SHP77 treated with DMSO at 0.1 percent for 48 hours (cell line): ENCODE results near the gene MYRFL.
"Not testable (repeated sequence)": the region's sequence is repeated elsewhere in the genome, so short reads cannot be mapped to it uniquely, and the experiment has no call there.

ENCODE experiments used
- DNase-seq: peaks from one replicate; lab custom pipeline; 2025; lab: John Stamatoyannopoulos, UW

The MYRFL gene

DNA sequence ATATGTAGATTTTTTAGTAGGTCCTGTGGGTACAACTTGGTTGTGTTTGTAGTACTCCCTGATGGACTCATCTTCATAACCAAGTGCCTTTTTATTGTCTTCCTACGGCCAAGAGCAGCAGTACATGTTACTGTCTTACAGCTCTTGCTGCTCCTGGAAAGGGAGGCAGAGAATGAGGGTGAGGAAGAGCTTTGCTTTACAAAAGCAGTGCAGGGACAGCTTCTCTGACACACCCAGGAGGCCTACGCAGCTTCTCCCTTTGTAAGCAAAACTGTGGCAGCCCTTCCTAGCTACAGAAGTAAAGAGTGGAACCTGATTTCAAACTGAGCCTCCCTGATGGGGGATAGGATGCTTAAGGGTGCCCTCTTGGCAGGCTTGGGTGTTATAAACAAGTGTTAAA lies 18.6 kb downstream of the MYRFL start:
- no peak for DNase-seq

DNA sequence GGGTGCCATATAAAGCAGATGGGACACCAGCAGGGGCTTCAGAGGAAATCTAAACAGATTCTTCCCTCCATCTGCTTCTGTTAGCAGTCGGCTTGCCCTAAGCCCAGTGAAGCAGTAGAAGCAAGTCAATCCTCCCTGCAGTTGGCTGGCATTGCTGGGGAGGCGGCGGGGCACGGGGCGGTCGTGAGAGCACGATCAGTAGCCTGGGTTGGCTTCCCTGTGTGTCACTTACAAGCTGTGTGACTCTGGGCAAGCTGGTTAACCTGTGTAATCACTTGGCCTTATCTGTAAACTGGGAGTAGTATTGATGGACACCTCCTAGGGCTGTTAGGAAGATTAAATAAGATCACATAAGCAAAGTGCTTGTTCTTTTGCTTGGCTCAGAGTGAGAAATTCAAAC lies 19.4 kb downstream of the MYRFL start:
- no peak for DNase-seq

DNA sequence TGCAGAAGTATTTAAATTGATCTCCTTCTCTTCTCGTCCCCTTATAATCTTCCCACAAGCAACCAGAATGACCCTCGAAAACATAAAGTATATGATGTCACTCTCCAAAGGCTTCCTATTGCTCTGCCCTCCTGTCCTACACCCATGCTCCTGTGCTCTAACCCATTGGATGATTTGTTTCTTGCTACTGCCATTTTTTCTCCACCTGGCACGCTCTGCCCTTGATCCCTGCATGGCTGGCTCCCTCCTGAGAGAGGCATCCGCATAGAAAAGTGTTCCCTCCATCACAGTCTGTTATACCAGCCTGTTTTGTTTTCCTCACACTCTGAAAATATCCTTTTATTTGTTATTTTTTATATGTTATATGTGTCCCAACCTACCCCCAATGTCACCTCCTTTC lies 19.8 kb downstream of the MYRFL start:
- no peak for DNase-seq

DNA sequence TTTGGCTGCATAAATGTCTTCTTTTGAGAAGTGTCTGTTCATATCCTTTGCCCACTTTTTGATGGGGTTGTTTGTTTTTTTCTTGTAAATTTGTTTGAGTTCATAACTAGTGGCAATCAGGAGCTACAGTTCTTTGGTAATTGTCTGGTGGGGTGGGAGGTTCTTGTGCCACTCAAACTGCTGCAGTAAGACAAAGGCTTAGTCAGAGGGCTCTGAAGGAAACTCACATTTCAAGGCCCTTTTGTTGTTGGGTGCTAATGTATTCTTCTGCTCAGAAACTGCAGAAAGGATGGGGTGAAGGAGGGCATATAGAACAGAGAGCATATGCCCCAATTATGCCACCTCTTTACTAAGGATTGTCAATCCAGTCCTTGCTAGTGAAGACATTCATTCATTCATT lies 21.9 kb downstream of the MYRFL start:
- DNase-seq: no peak

DNA sequence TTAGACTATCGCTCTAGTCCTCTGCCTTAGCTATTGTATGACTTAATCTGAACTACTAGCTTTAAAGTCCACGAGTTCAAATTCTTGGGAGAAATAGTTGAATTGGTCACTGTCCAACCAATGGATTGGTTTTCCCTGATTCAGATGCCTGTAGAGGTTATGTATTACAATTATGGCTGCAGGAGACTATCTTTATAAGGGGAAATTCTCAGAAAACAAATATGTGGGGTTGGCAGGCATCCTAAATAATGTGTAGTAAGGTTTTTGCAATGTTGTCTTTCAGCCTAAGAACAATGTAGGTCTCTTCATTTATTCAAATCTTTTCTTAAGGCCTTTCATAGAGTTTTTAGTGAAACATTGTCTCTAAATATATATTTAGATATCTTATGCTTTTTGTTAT lies 26.9 kb downstream of the MYRFL start:
- DNase-seq: no peak

DNA sequence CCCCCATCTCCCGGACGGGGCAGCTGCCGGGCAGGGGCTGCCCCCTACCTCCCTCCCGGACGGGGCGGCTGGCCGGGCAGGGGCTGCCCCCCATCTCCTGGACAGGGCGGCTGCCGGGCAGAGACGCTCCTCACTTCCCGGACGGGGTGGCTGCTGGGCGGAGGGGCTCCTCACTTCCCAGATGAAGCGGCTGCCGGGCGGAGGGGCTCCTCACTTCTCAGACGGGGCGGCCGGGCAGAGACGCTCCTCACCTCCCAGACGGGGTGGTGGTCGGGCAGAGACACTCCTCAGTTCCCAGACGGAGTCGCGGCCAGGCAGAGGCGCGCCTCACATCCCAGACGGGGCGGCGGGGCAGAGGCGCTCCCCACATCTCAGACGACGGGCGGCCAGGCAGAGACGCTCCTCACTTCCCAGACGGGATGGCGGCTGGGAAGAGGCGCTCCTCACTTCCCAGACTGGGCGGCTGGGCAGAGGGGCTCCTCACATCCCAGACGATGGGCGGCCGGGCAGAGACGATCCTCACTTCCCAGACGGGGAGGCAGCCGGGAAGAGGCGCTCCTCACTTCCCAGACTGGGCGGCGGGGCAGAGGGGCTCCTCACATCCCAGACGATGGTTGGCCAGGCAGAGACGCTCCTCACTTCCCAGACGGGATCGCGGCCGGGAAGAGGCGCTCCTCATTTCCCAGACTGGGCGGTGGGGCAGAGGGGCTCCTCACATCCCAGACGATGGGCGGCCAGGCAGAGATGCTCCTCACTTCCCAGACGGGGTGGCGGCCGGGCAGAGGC lies 28.3 kb downstream of the MYRFL start:
- not testable (repeated sequence) for DNase-seq

DNA sequence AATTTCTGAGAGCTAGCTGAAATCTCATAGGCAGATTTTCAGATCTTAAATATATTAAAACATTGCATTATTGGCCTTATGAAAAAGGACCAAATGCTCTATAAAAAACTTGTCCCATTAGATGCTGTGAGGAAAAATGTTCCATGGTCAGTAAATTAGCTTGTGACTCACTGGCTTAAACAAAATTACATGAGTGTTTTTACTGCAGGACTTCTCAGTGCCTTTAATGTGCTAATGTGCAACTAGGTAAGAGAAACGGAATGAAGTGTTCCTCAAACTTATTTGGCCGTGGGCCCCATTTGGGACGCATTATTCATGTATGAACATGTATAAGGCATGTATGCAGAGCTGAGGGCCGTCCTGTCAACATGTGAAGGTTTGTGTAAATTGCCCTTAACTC lies 41.7 kb downstream of the MYRFL start:
- DNase-seq: no peak

DNA sequence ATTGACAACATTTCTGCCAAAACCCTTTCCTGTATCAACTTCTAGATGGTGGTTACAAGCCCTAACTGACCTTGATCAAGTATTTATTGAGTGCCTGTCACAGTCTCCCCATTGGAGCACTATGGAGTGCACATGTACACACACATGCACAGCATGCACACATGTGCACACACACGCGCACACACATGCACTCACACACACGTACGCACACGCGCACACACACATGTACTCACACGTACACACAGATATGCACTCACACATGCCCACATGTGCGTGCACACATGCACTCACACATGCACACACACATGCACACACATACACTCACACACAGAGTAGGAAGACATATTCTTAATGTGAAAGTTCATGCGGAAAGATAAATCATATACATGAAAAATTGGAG lies 43.7 kb downstream of the MYRFL start:
- no peak for DNase-seq

DNA sequence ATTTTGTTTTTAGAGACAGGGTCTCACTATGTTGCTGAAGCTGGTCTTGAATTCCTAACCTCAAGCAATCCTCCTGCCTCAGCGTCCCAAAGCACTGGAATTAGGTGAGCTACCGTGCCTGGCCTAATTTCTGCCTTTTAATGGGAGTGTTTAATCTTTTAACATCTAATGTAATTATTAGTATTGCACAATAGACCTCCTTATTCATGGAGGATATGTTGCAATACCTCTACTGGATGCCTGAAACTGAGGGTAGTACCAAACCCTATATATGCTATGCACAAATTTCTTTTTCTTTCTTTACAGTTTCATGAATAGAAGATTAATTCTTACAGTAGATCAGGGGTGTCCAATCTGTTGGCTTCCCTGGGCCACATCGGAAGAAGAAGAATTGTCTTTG lies 47.8 kb downstream of the MYRFL start:
- DNase-seq: no peak

DNA sequence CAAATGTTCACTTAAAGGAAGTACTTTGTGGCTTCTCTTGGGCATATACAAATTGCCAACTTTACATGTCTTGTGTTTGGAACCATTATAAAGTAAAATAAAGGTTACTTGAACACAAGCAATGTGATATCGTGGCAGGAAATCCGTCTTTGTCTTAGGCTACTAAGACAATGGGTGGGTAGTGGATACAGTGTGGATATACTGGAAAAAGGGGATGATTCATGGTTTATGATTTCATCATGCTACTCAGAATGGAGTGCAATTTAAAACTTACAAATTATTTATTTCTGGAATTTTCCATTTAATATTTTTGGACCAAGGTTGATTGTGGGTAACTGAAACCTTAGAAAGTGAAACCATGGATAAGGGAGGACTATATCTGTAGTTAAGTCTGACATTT lies 48.4 kb downstream of the MYRFL start:
- DNase-seq: no peak

DNA sequence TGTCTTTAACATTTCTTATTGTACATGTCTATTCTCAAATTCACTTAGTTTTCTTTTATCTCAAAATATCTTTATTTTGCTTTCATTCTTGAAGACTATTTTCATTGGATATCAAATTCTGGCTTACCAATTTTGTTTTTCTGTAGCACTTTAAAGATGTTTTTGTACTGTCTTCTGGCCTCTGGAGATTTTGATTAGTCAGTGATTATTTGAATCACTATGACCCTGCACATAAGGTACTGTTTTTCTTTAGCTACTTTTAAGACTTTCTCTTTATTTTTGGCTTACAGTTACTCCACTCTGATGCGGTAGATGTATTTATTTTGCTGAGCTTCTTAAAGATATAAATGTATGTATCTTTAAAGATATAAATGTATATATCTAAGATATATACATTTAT lies 49.6 kb downstream of the MYRFL start:
- no peak for DNase-seq

DNA sequence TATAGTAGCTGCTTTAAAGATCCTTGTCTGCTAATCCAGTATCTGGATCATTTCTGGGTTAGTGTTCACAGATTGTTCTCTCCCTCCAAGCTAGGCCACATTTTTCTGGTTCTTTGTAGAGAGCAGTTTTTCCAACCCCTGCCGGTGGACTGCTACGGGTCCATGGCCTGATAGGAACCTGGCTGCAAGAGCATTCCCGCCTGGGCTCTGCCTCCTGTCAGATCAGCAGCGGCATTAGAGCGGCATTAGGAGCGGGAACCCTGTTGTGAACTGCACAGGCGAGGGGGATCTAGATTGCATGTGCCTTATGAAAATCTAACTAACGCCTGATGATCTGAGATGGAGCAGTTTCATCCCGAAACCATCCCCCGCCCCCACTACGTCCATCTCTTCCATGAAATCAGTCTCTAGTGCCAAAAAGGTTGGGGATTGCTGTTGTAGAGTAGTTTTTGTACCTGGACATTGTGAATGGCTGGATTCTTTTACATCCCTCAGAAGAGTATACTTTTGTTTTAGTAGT lies 50.4 kb downstream of the MYRFL start:
- no peak for DNase-seq

DNA sequence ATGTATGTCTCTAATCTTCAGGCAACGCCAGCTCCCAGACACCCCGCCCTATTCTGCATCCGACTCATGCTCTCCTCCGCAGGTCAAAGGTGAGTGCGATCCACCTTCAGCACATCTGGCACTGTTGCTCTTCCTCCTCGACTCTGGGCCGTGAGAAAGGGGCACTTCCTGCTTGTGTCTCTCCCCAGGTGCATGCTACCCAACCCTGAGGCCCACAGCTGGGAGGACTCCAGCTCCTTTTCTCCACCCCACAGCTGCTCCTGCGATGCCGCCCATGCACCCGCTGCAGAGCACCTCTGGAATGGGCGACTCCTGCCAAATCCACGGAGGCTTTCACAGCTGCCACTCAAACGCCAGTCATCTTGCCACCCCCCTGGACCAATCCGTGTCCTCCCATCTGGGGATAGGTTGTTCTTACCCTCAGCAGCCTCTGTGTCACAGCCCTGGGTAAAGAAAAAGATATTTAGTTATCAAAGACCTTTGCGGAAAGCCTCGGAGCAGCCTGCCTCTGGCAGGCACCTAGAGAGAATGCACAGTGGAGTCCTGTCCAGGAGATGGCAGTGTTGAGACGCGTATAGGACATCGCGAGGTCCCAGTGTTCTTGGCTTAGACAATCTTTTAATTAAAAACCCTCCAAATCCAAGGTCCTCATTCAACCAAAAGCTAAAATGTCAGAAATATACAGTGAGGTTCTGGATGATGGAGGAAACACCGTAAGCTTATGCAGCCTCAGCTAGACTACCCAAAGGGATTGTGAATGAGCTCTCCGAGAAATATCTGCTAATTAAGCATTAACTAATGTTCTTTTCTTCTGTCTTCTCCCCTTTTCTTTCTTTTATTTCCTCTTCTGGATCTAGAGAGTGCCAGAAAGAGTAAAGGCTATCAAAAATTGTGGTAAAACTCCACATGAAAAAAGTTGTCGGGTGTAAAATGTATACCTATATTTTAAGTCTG lies 54.3 kb downstream of the MYRFL start:
- peak; percentile 23 for DNase-seq

DNA sequence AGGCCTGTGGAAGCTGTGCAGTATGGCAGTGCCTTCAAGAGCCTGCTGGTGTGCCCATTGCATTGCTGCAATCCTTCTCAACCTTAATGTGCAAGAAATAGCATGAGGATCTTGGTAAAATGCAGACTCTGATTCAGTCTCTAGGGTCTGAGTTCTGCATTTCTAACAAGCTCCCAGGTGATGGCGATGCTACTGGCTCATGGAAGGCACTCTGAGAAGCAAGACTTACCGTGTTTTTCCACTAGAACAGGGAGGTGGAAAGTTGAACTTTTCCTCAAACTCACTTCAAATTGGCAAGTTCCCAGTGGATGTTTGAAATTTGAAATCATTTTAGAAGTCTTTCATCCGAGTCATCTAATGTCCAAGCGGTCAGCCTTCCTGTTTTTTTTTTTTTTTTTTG lies 55.5 kb downstream of the MYRFL start:
- DNase-seq: no peak

DNA sequence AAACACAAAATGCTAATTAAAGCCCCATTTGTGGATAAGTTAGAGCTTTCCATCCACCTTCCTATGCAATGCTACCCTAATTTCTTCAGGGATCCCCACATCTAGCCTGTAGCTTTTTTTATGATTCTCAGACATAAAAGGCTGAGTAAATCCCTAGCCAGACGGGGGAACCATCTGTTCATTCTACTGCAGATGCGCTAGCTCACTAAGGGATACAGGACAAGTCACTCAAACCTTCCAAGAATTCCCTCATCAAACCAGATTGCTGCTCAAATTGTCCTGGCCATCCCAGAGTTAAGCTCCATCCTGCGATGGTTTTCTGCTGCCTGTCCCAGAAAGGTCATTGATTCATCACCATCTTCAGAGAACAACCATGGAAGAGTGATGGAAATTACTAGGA lies 56.7 kb downstream of the MYRFL start:
- no peak for DNase-seq

DNA sequence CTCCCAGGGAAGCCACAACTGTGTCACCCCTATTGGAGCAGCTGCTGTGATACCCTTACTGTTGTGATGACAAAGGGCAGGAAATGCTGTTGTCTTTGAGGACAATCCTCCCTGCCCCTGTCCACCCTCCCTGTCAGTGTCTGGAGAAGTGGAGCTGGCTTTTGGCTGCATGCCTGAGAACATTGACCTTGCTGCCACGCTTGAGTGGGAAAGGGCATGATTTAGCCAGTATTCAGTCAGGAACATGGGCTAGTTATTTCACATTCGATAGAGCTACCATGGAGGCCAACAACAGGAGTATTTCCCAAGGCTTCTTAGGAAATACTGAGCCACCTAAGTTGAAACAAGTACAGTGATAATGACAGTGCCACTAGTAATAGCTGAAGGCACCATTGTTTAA lies 59.4 kb downstream of the MYRFL start:
- peak; percentile 68 for DNase-seq

DNA sequence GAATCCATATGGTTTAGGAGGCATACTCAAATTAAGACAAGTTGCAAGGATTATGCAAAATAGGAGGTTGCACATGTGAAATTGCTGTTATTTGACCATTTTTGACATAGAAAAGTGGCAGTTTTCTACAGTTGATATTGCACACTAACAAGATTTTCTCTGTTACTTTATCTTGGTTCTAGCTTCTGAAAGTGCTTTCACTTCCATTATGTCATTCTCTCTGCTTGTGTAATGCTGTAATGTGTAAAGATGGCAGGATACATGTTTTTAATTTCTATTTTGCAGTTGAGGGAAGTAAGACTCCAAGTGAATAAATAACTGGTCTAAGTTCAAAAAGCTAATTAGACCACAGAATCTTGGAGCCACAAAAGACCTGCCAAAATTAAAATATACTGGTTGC lies 60.6 kb downstream of the MYRFL start:
- DNase-seq: no peak

DNA sequence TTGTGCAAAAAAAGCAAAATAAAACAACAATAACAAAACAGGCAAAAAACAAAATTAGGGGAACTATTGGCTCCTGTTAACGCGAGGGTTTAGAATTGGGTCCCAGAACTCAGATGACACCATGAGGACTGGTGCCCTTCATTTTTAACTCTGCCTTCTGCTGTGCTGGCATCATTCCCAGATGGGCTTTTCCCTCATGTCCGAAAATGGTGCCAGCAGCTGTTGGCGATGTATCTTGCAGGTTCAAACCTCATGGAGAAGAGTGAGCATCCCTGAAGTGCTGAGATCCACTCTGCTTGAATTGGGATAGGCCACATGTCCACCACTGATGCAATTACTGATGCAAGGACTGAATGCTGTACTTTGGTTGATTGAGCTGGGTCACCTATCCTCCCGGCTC lies 61.1 kb downstream of the MYRFL start:
- peak; percentile 11 for DNase-seq

DNA sequence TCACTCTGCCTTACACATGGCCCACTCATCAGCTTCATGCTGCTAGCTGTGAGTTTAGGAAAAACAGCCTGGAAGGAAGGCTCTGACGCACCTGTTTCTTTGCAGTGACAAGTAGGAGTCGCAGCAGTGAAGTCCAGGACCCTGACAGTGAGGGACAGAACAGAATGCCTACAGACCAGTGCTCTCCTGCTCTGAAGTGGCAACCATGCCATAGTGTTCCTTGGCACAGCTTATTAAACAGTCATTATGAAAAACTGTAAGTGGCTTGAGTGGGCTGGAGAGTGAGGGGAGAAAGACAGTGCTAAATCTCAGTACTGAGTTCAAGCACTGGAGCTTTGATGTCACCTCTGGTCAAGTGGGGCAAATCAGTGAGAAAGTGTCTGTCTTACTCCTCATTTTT lies 61.7 kb downstream of the MYRFL start:
- no peak for DNase-seq

DNA sequence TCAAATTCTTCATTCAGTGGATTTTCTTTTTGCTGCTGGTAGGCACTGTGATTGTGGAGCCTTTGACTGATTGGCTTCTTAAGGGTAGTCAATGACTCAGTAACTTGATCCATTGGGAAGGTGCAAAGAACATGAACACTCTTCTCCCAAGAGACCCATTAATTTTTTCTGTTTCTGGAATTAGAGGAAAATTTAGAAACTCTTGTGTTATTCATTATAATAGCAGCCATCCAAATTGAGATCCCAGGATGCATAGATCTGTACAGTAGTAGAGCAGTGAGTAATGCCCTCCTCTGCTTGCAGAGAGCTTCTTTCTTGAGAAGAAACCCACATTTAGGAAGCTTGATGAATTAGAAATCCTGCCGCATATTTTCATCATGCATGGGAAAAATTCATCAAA lies 63.9 kb downstream of the MYRFL start:
- no peak for DNase-seq

DNA sequence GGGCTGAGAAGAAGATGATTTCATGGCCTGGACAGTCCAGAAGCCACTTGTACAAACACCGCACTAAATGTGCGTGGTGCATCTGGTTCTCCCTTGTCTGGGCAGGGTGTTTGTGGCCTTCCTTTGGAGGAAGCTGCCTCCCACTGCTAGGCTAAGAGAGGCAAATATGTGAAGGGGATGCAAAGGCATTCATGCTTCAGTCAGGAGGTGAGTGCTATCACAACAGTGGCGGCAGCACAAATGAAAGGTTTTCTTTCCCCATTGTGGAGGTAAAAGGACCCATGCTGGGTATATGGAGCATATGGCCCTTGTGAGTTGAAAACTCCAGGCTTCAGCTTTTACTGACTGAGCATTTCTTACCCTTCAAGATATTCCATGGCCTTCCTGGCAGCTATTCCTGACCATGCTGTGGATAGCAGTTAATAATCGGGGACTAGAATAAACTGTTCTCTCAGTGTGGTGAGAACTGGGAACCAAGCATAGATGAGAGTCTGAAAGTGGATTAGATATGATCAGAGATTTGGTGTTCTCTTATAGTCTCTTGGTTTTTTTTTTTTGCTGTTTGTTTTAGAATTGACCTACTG lies 69.9 kb downstream of the MYRFL start:
- DNase-seq: no peak

DNA sequence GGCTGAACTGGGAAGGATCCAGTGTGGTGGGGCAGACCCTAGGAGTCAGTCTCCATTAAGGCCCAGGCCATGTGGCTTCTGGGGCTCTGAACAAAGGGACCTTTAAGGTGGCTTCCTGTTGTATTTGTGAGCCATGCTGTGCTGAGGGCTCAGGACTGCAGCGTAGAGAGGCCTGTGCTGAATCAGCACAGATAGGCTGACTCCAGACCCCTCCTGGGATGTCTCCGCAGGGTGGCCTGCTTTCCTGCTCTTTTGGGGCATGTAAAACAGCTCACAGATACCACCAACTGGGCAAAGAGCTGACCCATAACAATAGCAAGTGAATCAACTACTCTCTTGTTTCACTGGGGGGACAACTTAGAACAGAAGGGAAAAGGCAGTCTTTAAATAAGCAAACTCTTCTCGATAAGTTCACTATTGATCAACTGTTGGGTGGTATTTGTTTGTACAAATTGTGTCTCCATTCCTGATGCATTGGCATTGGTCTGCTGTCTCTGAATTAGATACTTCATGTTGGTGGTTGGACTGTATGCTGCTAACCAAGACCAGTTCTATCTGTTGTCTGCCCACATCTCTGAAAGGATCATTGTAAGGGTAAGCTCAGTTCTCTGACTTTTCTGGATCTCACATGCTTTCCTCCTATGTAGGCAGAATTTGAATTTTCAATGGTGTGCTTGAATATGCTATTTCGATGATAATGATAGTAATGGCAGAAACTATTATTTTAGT lies 71.8 kb downstream of the MYRFL start:
- no peak for DNase-seq
